AG04450 (cell line): Measurements from ENCODE around the gene MYO9B. TPM values are rescaled to one million over a fixed set of nuclear protein-coding genes. Genes with fewer than 3 reads are reported as not detected.
"Not testable (repeated sequence)": the region's sequence is repeated elsewhere in the genome, so short reads cannot be mapped to it uniquely, and the experiment has no call there.

Source experiments
- CTCF ChIA-PET: fragments of 300-600, 350-600 bp; formaldehyde crosslinking; extraction: SDS; loops from one replicate; lab custom pipeline; 2022; ENCODE audit warnings: antibody characterized with exemption, inconsistent platforms; lab: Charles Lee
- POLR2A ChIA-PET: fragments of 350-600 bp; formaldehyde crosslinking; extraction: SDS; loops from one replicate; lab custom pipeline; 2021; ENCODE audit warnings: antibody characterized with exemption, inconsistent platforms; lab: Yijun Ruan, JAX
- DNase-seq: peaks from one replicate; pipeline ENCODE4 v3.0.0-alpha.2; 2011; ENCODE audit warnings: low read depth, low spot score
- H3K27ac ChIP-seq: one replicate; pipeline ENCODE4 v1.5.1; 2012; ENCODE audit warnings: low read depth, low read length, control low read depth
- H3K27me3 ChIP-seq: one replicate; pipeline ENCODE4 v1.6.0; 2012; ENCODE audit warnings: low read length; ENCODE audit not compliant: control insufficient read depth, insufficient read depth
- H3K4me3 ChIP-seq: 2 replicates; pipeline ENCODE4 v1.5.1; 2011; ENCODE audit warnings: mild to moderate bottlenecking, low read depth, low read length, control low read depth
- H3K9me3 ChIP-seq: 2 replicates; pipeline ENCODE4 v1.5.1; 2012; ENCODE audit warnings: low read length; ENCODE audit not compliant: control insufficient read depth, insufficient read depth
- CTCF ChIP-seq: IDR thresholded peaks from 2 replicates; pipeline ENCODE4 v1.5.1; 2011; ENCODE audit warnings: low read depth, low read length, control low read depth, inconsistent platforms
- polyA plus RNA-seq: library from polyadenylated mRNA; depleted of rRNA; stranded (reverse); fragments of >200 nt; gene quantifications from 2 replicates; pipeline ENCODE4 v1.2.3, GENCODE V29; 2011

Gene MYO9B
- polyA plus RNA-seq, 1 experiment: 34.5 TPM

- ChIA-PET CTCF (interaction anchor here (1.0 kb wide), 1 partner anchor 67 kb away, joined by 3 read pairs; no protein-coding TSS in a partner anchor), POLR2A (interaction anchor here (0.6 kb wide), 2 partner anchors 54 to 89 kb away, joined by 5 read pairs; no protein-coding TSS in a partner anchor)
- H3K27ac ChIP-seq: peak overlapping the region; percentile 98
- H3K27me3 ChIP-seq: no peaks in the 10 kb centered on the region
- no peaks in the 10 kb centered on the region for H3K9me3 ChIP-seq
- TF ChIP-seq CTCF: peak; percentile 39
- H3K4me3 ChIP-seq: peak overlapping the region; percentile 48
- peak; percentile 89 for DNase-seq
Observed at GRCh38 chr19:17135001-17135853, 59.6 kb downstream of the MYO9B start.

- Histone ChIP-seq H3K27ac (peak overlapping the region; percentile 98), H3K9me3 (no peaks in the 10 kb centered on the region), H3K27me3 (no peaks in the 10 kb centered on the region), H3K4me3 (no peak overlapping the region)
- no peak for TF ChIP-seq CTCF
- POLR2A ChIA-PET: interaction anchor here (0.6 kb wide), 1 partner anchor 54 kb away, joined by 5 read pairs; no protein-coding TSS in a partner anchor
- CTCF ChIA-PET: interaction anchor here (0.7 to 1.0 kb wide), 2 partner anchors 68 to 69 kb away, joined by 3 read pairs; no protein-coding TSS in a partner anchor
- DNase-seq: no peak
Observed at GRCh38 chr19:17136021-17136420, 60.4 kb downstream of the MYO9B start.

- POLR2A ChIA-PET: no interaction called here
- no peaks in the 10 kb centered on the region for H3K9me3 ChIP-seq
- H3K27ac ChIP-seq: peak overlapping the region; percentile 98
- no peak overlapping the region for H3K4me3 ChIP-seq
- H3K27me3 ChIP-seq: no peaks in the 10 kb centered on the region
- DNase-seq: no peak
- CTCF ChIA-PET: interaction anchor here (0.7 to 1.0 kb wide), 2 partner anchors 68 to 70 kb away, joined by 3 read pairs; no protein-coding TSS in a partner anchor
- TF ChIP-seq CTCF: no peak
Observed at GRCh38 chr19:17136617-17137016, 61.0 kb downstream of the MYO9B start.

GRCh38 chr19:17137417-17137816 is 61.8 kb downstream of the MYO9B start:
- no peak overlapping the region for H3K4me3 ChIP-seq
- no peak for DNase-seq
- CTCF ChIA-PET: interaction anchor here (0.7 kb wide), 1 partner anchor 10 kb away, joined by 3 read pairs; no protein-coding TSS in a partner anchor
- no peak overlapping the region for H3K27ac ChIP-seq
- POLR2A ChIA-PET: no interaction called here
- H3K27me3 ChIP-seq: no peaks in the 10 kb centered on the region
- no peaks in the 10 kb centered on the region for H3K9me3 ChIP-seq
- no peak for TF ChIP-seq CTCF

- DNase-seq, H3K27ac ChIP-seq, H3K9me3 ChIP-seq, H3K27me3 ChIP-seq, POLR2A ChIA-PET, H3K4me3 ChIP-seq, CTCF ChIA-PET: not testable (repeated sequence)
Observed at GRCh38 chr19:17138052-17138846, 62.7 kb downstream of the MYO9B start.
